ENCODE measurements around the gene SSPN.

- no peak for TF ChIP-seq CTCF (IDR thresholded peaks at IDR 0.05; ENCODE audit: low read length)
- no peak for TF ChIP-seq EZH2 (optimal IDR thresholded peaks at IDR 0.05; ENCODE audit: low read depth, low read length)
- TF ChIP-seq EZH2phosphoT487 (IDR thresholded peaks at IDR 0.05; ENCODE audit: low read length): no peak
Observed at GRCh38 chr12:26212396-26212795, 17.0 kb downstream of the SSPN start.
